HG02623 (cell line): ENCODE results near the gene PRKAG2.

ENCODE experiments used
- ATAC-seq: cut with Tn5 transposase; IDR thresholded peaks from one replicate; pipeline ENCODE4 v1.9.1; 2021; ENCODE audit warnings: moderate library complexity; ENCODE audit not compliant: unreplicated experiment

PRKAG2 gene

GRCh38 chr7:151572136-151572535, 304.8 kb downstream of the PRKAG2 start:
- no peak for ATAC-seq

DNA sequence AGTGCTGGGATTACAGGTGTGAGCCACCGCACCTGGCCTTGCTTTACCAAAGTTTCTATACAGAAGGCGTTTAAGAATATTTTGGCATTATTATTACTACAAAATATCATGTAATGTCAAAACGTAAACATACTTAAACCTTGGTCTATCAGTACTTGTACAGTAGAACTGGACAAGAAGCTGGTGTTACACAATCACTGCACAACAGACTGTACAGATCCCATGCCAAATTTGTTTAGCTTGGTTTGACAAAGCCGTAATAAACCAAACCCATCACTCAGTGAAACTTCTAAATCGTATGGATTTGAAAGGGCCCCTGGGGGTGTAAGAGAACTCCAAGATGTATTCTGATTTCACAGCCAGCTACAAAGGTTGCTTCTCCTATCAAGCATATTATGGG, 305.4 kb downstream of the PRKAG2 start:
- no peak for ATAC-seq

DNA sequence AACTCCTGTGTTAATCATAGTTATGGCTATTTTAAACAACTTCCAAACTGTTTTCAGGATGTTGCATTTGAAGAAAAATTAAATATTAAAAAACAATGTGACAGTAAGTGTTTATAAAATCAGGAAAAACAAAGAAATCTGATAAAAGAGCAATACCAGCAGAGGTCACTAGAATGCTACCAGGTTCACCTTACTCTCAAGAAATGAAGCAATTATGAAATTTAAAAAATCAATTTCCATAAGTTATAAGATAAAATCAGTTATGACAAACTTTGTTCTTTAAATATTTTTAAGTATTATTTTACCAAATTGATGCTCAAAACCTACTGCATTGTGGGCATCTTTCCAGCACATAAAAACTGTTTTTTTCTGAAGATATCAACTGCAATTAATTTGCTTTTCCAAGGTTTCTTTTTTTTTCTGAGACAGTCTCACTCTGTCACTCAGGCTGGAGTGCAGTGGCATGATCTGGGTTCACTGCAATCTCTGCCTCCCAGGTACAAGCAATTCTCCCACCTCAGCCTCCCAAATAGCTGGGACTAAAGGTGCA, 306.5 kb downstream of the PRKAG2 start:
- ATAC-seq = no peak

DNA sequence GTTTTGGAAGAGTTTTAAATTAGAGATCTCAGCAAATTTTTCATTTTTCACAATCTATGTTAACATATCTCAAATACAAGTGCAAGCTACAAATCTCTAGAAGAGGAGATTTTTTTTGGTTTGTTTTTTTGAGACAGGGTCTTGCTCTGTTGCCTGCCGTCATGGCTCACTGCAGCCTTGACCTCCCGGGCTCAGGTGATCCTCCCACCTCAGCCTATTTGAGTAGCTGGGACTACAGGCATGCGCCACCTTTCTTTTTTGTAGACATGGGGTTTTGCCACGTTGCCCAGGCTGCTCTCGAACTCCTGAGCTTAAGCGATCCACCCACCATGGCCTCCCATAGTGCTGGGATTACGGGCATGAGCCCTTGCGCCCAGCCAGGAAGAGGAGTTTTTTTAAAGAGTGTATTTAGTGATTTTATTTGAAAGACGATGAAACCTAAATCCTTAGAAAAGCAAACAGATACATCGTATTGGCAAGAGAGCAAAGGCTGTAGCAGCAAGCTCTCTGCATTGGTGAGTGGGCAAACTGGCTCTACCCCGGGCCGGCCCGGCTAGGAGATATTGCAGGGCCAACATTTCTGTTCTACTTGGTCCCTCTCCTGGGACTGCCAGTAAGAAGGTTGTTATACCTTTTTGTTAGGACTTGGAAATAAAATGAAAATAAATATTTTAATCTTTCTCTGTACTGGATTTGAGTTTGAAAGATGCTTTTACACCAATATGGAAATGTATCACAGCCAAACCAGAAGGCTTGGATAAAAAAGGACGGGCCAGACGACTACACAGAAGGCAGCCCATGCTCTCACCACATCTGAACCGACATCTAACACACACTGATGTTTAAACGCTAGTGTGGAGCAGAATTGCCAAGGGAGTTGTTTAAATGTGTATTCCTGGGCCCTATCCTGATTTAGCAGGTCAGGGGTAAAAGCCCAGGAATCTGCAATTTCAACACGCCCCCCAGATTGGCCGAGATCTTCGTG, 307.7 kb downstream of the PRKAG2 start:
- no peak for ATAC-seq

DNA sequence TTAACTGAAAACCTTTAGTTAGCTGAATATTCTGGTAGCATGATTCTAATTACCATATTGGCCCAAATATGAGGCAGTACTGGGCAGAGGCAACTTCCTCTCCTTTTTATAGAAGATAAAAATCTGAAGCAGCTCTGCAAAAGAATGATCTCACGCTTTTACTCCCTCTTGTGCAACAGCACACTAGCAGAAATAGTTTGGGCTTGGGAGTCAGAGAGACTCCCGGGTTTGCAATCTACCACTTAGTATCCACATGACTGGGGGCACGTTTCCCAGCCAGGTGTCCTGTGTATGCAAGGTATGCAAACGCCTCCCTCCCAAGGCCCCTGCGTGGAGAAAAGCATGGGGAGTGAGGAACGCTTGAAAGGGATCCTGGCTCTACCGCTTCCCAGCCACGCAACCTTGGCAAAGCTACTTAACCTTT, 310.0 kb downstream of the PRKAG2 start:
- no peak for ATAC-seq

- ATAC-seq = no peak
Observed at GRCh38 chr7:151565541-151565940, 311.4 kb downstream of the PRKAG2 start.

- no peak for ATAC-seq
Observed at GRCh38 chr7:151560243-151560642, 316.7 kb downstream of the PRKAG2 start.

GRCh38 chr7:151559557-151560183, 317.2 kb downstream of the PRKAG2 start:
- no peak for ATAC-seq

- ATAC-seq = no peak
Observed at GRCh38 chr7:151558575-151558974, 318.3 kb downstream of the PRKAG2 start.

- no peak for ATAC-seq
Observed at GRCh38 chr7:151556592-151556991, 320.3 kb downstream of the PRKAG2 start.

DNA sequence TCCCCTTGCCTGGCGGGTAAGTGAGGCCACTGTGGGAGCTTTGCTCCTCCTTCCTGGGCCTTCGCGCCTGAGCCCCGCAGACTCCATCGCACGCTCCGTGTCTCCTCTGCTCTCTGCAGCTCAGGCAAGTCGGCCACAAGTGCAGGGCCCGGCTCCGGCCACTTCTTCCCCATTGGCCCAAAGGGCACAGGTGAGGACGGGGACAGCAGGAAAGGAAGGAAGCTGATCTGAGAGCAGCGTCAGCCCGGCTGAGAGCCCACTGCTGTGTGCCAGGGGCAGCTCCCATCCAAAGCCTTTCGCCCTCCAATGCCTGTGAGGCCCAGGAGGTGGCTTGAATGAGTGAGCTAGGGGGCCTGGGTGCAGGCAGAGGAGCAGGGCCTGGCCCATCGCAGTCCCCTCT, 323.6 kb downstream of the PRKAG2 start:
- no peak for ATAC-seq

- ATAC-seq = no peak
Observed at GRCh38 chr7:151552352-151553028, 324.4 kb downstream of the PRKAG2 start.

GRCh38 chr7:151551820-151552219, 325.1 kb downstream of the PRKAG2 start:
- no peak for ATAC-seq

- no peak for ATAC-seq
Observed at GRCh38 chr7:151550656-151551286, 326.1 kb downstream of the PRKAG2 start.

DNA sequence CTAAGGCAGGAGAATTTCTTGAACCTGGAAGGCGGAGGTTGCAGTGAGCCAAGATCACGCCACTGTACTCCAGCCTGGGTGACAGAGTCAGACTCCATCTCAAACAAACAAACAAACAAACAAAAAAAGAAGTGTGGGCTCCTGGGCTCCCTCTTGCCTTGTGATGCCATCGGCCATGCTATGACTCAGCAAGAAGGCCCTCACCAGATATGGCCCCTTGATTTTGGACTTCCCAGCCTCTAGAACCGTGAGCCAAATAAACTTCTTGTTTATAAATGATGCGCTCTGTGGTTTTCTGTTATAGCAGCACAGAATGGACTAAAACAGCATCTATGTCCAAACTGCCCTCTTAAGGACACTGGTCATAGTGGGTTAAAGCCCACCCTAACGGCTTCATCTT, 327.3 kb downstream of the PRKAG2 start:
- no peak for ATAC-seq

- no peak for ATAC-seq
Observed at GRCh38 chr7:151549083-151549482, 327.8 kb downstream of the PRKAG2 start.

- no peak for ATAC-seq
Observed at GRCh38 chr7:151544183-151544582, 332.7 kb downstream of the PRKAG2 start.

GRCh38 chr7:151542606-151543130, 334.2 kb downstream of the PRKAG2 start:
- ATAC-seq = no peak

GRCh38 chr7:151541709-151542499, 335.0 kb downstream of the PRKAG2 start:
- ATAC-seq = no peak

- ATAC-seq = no peak
Observed at GRCh38 chr7:151540146-151540545, 336.8 kb downstream of the PRKAG2 start.
